GM18861 (cell line): ENCODE results near the gene ZMAT3.
"Not testable (repeated sequence)": the region's sequence is repeated elsewhere in the genome, so short reads cannot be mapped to it uniquely, and the experiment has no call there.

Experiments used
- ATAC-seq: cut with Tn5 transposase; IDR thresholded peaks from one replicate; pipeline ENCODE4 v1.9.1; 2021; ENCODE audit not compliant: unreplicated experiment

The ZMAT3 gene

DNA sequence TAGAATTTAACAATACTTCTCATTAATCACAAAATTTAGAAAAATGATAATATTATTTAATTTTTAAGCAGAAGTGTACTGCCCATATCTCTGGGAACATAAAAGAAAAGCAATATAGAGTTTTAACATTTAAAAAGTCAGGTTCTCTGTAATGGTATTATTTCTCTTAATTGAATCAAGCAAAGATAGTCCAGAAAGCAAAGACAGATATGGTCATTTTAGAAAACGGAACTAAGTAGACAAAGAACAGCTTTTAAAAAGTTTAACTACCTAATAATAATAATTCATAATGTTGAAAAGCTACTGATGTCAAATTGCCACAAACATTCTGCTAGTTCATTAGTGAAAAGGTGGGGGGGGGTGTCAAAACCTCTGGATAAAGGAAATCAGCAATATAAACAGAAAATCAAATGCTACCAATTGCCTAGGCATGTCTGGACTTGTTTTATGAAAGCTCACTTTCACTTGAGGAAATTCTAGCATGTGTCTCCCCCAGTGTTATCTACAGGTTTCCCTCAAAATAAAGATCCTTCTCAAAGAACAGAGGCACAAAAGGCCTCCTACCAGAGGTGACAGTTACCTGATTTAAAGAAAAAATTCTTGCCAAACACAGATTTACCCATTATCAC lies 1.7 kb downstream of the ZMAT3 start:
- no peak for ATAC-seq

DNA sequence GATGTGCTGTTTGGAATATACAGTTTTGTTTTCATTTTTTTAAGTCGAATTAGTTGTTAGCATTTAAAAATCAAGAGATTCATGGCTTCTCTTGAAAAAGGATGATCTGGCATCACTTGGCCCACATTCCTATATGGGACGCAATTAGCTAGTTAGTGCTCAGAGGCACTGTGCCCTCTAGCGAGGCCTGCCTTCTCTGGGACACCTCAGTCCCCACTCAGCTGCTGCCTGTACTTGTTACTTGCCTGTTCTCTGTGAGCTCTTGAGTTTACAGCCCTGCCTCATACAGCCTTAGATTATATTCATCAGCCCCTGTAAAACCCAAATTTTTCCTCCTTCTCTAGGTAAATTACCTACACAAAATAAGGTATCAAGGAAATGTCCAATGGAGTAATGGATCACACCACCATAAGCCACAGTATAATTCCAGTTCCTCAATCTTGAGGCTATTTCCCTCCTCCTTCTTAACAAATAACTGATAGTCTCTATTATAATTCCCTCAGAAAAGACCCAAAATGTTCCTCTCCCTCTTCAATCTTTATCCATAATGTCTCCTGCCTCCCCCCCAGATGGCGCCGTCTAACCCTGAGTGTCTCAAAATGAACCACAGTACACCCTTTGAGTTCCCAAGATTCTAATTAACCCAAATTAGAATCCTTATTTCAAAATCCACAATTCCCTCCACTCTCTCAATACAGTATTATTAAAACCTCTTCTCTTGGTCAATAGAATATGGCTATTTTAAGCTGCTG lies 2.7 kb downstream of the ZMAT3 start:
- no peak for ATAC-seq

DNA sequence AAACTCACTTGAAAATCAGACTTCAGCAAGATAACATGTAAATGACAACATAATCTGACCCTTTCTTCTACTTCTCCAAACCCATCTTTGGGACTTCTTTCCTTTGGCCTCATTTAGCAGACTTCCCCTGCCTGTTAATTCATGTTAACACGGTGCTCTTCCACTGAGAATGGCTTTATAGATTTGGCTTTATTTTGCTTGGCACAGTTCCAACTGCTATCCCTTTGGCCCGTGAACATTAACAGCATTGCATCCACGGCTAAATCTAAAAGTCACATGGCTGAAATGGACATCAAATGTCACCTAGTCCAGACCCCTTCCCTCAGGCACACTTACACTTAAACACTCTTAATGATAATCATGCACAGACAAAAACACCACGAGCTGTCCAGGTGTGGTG lies 3.8 kb downstream of the ZMAT3 start:
- ATAC-seq: no peak

DNA sequence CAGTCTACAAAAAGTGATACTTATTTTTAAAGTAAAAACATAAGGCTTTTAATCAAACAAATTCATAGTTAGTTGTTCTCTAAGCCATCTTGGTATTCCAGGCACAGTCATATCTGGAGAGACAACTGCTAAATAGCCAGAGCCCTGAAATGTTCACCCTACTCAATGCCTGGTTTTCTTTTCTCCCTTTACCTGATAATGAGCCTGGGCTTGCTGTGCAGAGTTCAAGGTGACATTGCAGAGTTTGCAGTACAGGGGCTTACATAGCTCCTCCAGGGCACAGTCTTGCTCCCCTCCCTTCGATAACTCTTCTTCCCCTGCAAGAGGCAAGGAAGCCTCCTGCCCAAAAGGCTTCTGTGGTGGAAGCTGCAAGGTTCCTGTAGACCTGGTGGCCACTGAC lies 4.3 kb downstream of the ZMAT3 start:
- no peak for ATAC-seq

DNA sequence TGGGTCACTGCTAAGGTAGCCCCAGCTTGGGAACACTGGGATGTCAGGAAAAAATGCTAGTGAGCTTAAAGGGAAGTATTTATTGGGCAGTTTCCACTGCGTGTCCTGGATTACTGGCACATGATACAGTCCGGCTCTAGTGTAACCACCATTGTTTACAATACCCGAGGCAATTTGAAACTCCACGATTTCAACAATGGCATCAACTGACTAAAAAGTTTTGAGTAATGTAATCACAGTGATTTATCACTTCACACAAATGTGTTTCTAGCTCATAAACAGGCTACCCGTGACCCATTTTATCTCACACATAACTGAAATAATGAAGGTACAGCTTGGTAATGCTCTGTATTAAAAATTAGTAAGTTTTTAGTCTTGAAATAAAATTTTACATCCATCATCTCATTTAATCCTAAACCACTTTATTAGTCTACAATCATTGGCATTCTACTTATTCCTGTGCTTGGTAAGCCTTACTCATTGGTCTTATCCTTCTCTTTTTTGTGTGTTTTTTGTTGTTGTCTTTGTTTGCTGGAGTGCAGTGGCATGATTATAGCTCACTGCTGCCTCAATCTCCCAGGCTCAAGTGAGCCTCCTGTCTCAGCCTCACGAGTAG lies 7.6 kb downstream of the ZMAT3 start:
- no peak for ATAC-seq

DNA sequence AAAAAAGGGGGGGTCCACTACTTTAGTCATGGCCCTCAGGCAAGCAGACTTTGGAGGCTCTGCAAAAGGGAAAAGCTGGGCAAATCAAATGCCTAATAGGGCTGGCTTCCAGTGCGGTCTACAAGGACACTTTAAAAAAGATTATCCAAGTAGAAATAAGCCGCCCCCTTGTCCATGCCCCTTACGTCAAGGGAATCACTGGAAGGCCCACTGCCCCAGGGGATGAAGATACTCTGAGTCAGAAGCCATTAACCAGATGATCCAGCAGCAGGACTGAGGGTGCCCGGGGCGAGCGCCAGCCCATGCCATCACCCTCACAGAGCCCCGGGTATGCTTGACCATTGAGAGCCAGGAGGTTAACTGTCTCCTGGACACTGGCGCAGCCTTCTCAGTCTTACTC lies 15.3 kb downstream of the ZMAT3 start:
- no peak for ATAC-seq

DNA sequence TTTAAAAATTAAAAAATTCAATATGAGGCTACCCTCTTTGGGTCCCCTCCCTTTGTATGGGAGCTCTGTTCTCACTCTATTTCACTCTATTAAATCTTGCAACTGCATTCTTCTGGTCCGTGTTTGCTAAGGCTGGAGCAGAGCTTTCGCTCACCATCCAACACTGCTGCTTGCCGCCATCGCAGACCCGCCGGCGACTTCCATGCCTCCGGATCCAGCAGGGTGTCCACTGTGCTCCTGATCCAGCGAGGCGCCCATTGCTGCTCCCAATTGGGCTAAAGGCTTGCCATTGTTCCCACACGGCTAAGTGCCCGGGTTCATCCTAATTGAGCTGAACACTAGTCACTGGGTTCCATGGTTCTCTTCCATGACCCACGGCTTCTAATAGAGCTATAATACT lies 17.0 kb downstream of the ZMAT3 start:
- not testable (repeated sequence) for ATAC-seq

DNA sequence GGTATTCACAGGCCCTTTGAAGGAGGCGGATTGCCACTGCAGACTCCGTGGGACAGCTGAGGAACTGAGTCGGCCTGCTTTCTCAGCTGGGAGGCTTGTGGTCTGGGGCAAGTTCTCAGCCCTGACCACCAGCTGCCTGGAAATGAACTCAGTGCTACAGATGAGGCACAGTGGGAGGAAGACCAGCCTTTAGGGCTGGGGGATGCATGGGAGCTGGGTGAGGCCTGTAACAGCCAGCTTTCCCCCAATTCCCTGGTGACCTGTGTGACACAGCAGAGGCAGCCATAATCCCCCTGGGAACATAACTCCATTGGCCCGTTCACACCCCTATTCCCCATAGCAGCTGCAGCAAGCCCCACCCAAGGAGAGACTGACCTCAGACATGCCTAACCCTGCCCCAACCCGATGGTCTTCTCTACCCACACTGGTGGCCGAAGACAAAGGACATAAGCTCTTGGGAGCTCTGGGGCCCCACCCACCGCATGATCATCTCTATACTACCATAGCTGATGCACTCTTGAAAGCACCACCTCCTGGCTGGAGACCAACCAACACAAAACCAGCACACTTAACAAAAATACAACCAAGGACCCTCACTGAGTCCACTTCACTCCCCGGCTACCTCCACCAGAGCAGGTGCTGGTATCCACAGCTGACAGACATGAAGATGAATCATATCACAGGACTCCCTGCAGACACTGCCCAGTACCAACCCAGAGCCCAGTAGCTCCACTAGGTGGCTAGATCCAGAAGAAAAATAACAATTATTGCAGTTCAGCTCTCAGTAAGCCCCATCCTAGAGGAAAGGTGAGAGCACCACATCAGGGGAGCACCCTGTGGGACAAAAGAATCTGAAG lies 24.9 kb downstream of the ZMAT3 start:
- peak; percentile 85 for ATAC-seq

DNA sequence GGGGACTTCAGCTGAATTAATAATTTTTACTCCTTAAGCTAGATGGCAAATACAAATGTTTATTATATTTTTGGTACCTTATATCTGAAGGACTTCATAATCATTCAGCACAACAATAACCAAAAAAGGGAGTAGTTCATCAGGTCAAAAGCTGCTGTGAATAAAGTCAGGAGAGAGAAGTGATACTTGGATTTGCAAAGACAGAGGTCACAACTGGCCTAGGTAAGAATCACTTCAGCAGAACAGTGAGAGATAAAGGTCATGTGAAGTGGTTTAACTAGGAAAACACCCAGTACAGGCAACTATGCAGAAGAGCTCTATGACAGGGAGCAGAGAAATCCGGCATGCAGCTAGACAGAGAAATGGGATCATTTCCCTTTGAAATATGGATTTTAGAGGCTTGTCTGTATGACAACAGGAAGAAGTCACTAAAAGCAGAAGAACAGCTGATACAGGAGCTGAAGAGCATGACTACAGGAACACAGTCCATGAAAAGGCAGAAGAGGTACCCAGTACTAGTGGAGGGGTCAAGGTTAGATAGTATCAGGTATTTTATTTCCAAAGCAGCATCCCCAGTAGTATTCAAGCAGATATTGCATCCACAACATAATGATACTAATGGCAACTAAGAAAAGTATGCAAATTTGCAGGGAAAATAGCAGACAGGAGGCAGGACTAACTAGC lies 25.7 kb downstream of the ZMAT3 start:
- peak; percentile 37 for ATAC-seq

DNA sequence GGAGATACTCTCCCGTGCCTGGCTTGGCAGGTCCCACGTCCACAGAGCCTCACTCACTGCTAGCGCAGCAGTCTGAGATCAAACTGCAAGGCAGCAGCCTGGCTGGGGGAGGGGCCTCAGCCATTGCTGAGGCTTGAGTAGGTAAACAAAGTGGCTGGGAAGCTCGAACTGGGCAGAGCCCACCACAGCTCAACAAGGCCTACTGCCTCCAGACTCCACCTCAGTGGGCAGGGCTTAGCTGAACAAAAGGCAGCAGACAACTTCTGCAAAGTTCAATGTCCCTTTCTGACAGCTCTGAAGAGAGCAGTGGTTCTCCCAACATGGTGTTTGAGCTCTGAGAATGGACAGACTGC lies 32.7 kb downstream of the ZMAT3 start:
- ATAC-seq: not testable (repeated sequence)

DNA sequence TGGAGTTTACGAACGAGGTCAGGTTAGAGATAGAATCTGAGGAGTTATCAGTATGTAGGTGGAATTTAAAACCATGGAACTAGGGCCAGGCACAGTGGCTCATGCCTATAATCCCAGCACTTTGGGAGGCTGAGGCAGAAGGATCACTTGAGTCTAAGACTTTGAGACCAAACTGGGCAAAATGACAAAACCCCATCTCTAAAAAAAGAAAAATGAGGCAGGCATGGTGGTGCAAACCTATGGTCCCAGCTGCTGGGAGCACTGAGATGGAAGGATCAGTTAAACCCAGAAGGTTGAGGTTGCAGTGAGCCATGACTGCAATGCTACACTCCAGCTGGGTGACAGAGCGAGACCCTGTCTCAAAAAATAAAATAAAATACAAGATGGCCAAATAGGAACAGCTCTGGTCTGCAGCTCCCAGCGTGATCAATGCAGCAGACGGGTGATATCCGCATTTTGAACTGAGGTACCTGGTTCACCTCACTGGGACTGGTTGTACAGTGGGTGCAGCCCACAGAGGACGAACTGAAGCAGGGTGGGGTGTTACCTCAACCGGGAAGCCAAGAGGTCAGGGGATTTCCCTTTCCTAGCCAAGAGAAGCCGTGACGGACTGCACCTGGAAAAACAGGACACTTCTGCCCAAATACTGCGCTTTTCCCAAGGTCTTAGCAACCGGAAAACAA lies 33.3 kb downstream of the ZMAT3 start:
- no peak for ATAC-seq

DNA sequence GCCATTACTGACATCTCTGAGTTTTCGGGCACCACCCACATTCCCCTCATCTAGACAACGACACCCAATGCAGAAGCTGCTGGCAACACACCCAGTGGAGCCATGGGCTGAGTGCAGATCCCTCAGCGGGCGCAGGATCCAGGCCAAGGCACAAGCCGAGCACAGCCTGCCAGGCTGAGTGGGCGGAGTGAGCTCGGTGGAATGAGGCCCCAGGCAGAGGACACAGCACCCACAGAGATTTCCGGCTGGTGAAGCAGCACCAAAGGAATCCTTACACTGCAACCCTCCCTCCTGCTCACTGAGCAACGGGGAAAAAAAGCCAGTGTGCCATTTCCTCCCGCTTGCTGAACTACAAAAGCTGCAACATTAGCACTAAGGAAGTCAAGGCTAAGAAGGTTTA lies 34.3 kb downstream of the ZMAT3 start:
- ATAC-seq: no peak

DNA sequence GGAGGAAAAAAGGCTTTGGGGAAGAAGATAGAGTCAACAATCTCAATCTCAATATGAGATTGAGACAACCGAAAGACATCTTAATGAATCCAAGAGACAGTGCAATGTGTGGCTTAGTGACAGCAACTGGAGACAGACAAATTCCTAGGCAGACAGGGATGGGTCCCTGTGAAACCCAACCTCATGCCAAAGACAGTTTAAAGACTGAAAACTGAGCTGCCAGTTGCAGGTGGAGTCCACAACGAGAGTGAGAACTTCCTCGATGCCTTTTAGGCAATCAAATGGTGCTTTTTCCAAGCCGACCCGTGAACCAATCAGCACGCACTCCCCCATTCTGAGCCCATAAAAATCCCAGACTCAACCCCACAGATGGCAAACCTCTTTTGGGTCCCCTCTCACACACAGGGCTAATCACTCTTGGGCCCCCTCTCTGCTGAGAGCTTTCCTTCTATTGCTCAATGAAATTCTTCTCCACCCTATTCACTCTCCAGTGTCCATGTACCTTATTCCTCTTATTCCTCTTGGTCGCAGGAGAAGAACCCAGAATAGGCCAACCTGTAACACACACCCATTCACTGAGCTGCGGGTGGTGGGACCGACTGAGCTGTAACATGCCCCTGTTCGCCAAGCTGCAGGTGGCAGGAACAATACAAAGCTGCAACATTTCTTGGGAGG lies 34.8 kb downstream of the ZMAT3 start:
- ATAC-seq: no peak

DNA sequence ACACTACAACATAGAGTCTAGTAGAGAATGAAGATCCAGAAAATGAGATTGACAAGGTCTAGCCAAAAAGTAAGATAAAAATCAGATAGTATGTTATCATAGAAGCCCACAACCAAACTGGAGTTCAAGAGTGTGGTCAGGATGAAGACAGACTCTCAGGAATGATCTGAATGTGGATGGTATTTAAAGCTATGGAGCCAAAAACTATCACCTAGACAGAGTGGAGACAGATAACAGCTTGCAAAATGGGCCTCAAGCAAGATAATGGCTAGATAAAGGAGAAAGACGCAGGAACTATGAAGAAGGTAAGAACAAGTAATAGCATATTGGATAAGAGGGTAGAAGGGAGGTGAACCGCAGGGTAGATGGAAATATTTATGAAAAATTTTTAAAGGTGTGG lies 35.4 kb downstream of the ZMAT3 start:
- ATAC-seq: no peak

DNA sequence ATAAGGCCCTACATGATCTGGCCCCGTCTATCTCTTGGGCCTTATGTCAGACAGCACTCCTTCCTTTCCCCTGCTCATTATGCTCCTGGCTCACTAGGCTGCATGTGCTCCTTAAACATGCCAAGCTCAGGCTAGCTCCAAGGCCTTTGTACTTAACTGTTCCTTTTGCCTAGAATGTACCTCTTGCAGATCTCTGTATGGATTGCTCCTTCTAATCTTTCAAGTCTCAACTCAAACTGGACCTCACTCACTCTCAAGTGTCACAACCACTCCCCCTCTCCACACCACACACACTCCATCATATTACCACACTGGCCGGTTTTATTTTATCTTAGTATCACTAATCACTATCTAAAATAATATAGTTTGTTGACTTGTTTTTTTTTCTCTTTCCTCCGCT lies 36.4 kb downstream of the ZMAT3 start:
- ATAC-seq: no peak

DNA sequence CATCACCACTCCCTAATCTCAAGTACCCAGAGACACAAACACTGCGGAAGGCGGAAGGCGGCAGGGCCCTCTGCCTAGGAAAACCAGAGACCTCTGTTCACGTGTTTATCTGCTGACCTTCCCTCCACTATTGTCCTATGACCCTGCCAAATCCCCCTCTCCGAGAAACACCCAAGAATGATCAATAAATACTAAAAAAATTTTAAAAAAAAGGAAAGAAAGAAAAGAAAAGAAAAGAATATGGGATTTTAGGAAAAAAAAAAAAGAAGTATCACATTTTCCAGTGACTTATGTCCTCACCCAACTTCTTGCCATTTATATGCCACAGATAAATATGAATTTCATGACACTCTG lies 38.3 kb downstream of the ZMAT3 start:
- ATAC-seq: not testable (repeated sequence)

DNA sequence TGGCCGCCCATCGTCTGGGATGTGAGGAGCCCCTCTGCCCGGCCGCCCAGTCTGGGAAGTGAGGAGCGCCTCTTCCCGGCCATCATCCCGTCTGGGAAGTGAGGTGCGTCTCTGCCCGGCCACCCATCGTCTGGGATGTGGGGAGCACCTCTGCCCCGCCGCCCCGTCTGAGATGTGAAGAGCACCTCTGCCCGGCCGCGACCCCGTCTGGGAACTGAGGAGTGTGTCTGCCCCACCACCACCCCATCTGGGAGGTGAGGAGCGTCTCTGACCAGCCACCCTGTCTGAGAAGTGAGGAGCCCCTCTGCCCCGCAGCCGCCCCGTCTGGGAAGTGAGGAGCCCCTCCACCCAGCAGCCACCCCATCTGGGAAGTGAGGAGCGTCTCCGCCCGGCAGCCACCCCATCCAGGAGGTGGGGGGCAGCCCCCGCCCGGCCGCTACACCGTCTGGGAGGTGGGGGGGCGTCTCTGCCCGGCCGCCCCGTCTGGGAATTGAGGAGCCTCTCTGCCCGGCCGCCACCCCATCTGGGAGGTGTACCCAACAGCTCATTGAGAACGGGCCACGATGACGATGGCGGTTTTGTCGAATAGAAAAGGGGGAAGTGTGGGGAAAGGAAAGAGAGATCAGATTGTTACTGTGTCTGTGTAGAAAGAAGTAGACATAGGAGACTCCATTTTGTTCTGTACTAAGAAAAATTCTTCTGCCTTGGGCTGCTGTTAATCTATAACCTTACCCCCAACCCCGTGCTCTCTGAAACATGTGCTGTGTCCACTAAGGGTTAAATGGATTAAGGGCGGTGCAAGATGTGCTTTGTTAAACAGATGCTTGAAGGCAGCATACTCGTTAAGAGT lies 38.9 kb downstream of the ZMAT3 start:
- ATAC-seq: not testable (repeated sequence)

DNA sequence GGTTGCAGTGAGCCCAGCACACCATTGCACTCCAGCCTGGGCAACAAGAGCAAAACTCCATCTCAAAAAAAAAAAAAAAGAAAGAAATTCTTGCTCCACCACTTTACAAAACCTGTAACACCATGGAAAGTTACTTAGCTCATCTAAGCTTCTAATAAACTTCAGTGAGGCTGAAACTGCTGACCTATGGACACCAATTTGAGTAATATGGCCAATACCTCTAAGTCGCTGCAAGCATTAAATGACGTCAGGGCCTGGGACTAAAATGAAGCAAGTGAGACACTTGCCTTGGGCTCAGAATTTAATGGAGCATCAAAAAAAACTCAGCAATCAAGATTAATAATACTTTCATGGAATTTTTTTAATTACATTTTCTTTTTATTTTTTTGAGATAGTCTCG lies 42.5 kb downstream of the ZMAT3 start:
- ATAC-seq: no peak

DNA sequence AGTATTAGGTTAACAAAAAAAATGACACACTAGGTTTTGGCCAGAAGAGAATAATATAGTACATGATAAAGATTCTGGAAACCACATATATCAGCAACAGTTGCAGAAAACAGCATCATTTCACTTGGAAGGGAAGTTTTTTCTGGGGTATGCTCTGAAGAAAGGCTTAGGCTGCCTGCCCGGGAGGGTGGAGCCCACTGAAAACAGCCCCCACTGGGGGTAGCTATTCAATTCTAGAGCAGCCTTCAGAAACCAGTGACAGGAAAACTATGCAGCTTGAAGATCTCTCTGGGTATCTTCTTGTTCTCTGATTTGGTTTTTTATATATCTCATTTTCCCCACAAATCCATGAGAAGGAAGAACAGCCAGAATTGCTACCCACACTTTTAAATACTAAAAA lies 43.2 kb downstream of the ZMAT3 start:
- no peak for ATAC-seq
